H1 (cell line): ENCODE data around the gene MBNL2. TPM values are rescaled to one million over a fixed set of nuclear protein-coding genes. Genes with fewer than 3 reads are reported as not detected.

Experiments used
- CHD7 ChIP-seq: fragments of 300-600 bp; sonication (generic); IDR thresholded peaks from 2 replicates; pipeline ENCODE4 v1.7.1; 2012; ENCODE audit warnings: low read length, moderate library complexity, mild to moderate bottlenecking, inconsistent platforms; ENCODE audit not compliant: insufficient replicate concordance
- CTBP2 ChIP-seq: IDR thresholded peaks from 2 replicates; pipeline ENCODE4 v1.7.0; 2011; ENCODE audit warnings: borderline replicate concordance, mild to moderate bottlenecking, moderate library complexity, mixed read lengths, low read length; ENCODE audit not compliant: insufficient read depth, insufficient read length
- CTCF ChIP-seq, 3 experiments: IDR thresholded peaks; 1 replicate in 2 of 3; 2 replicates in 1 of 3; pipeline versions ENCODE4 v1.5.1 to v1.6.1; 2011; ENCODE audit warnings: low read length in 3 of 3, mild to moderate bottlenecking in 3 of 3, inconsistent platforms in 2 of 3, low read depth in 1 of 3, moderate library complexity in 1 of 3; ENCODE audit not compliant: insufficient read depth in 1 of 3; ENCODE audit errors: control extremely low read depth in 1 of 3
- MAFK ChIP-seq: IDR thresholded peaks from 2 replicates; pipeline ENCODE4 v1.6.1; 2012; ENCODE audit warnings: low read depth, mild to moderate bottlenecking, improper control_type of control experiment, low read length
- polyA plus RNA-seq, 7 experiments: library from polyadenylated mRNA; depleted of rRNA in 3 of 7; stranded (reverse) in 5 of 7; unstranded in 2 of 7; fragments of >200 nt in 5 of 7; fragments of 200-250 nt in 2 of 7; gene quantifications; 1 replicate in 5 of 7; 2 replicates in 1 of 7; 4 replicates in 1 of 7; pipeline versions ENCODE4 v1.2.1 to v1.2.3, GENCODE V29; 2011 to 2013; ENCODE audit warnings: missing spikeins in 2 of 7, mixed read lengths in 2 of 7
- total RNA-seq: library from RNA; stranded (reverse); fragmentation: NEBNext Ultra II Directional; extraction: Animal tissue kit (Norgen Biotek cat#: 25700); gene quantifications from 2 replicates; pipeline ENCODE4 v1.2.1, GENCODE V29; 2021

The MBNL2 gene
- total and polyA plus RNA-seq, 2 of the 8 experiments (the other 6 are each of a cell fraction or from before 2014, with no cell fraction given) = 1.0 to 2.6 TPM

- no peak for TF ChIP-seq CTCF (IDR thresholded peaks at IDR 0.05; ENCODE audit: control extremely low read depth in 1 of 3, insufficient read depth in 1 of 3, low read depth in 1 of 3, low read length in 3 of 3)
- TF ChIP-seq CHD7 = no peak
- no peak for TF ChIP-seq CTBP2
- TF ChIP-seq MAFK = no peak
- TF ChIP-seq, all 59 proteins: peak for 0
Observed at GRCh38 chr13:97240788-97241734, 18.9 kb downstream of the MBNL2 start (continued).
